Erythroblast (primary cell): Measurements from ENCODE around the gene SOX14.

Source experiments
- GATA1 ChIP-seq: IDR thresholded peaks from 2 replicates; pipeline ENCODE4 v1.6.1; 2011; ENCODE audit warnings: low read depth, mild to moderate bottlenecking, control low read depth, low read length, moderate library complexity
- POLR2A ChIP-seq: IDR thresholded peaks from 2 replicates; pipeline ENCODE4 v1.6.1; 2011; ENCODE audit warnings: mild to moderate bottlenecking, low read length

DNA sequence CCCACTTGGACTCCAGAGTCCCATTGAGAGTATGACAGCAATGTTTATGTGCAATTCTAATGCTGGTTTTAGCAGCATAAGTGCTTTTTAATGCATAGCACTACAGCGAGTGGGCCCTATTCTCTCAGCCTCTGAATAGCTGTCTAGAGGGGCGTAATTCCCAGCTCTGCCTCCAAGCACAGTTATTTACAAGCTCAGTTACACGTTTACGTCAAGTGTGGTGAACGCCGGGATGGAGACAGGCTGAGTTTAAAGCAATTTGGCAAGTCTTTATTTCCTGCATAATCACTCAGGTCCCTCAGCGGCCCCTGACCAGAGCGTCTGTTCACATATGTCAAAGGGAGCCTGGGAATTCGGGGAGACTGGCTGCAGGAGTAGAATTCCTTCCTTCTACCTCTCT, 43.9 kb downstream of the SOX14 start:
- TF ChIP-seq POLR2A (no peak), GATA1 (no peak)
